Hematopoietic multipotent progenitor cell treated with erythropoietin and hydrocortisone succinate and interleukin-3 and kit ligand, for 8 days (in vitro differentiated cells): ENCODE results near the gene SCGB1A1.

Experiments used
- DNase-seq: peaks from one replicate; pipeline ENCODE4 v3.0.0-alpha.2; 2015

The SCGB1A1 gene

GRCh38 chr11:62398011-62398994, 20.5 kb upstream of the SCGB1A1 start:
- DNase-seq, result peak; percentile 67

GRCh38 chr11:62399172-62399877, 19.5 kb upstream of the SCGB1A1 start:
- DNase-seq, result no peak

GRCh38 chr11:62399878-62400266, 19.0 kb upstream of the SCGB1A1 start:
- no peak for DNase-seq

- no peak for DNase-seq
These were observed 18.6 kb upstream of the SCGB1A1 start for GRCh38 chr11:62400281-62400680.

GRCh38 chr11:62400760-62401159, 18.1 kb upstream of the SCGB1A1 start:
- DNase-seq, result peak; percentile 69

GRCh38 chr11:62401356-62401755, 17.5 kb upstream of the SCGB1A1 start:
- DNase-seq, result no peak

GRCh38 chr11:62401811-62402210, 17.0 kb upstream of the SCGB1A1 start:
- no peak for DNase-seq

- DNase-seq, result peak; percentile 69
These were observed 16.4 kb upstream of the SCGB1A1 start for GRCh38 chr11:62402226-62402959.

- DNase-seq, result no peak
These were observed 15.7 kb upstream of the SCGB1A1 start for GRCh38 chr11:62402960-62403730.

GRCh38 chr11:62404435-62404834, 14.4 kb upstream of the SCGB1A1 start:
- DNase-seq, result no peak

GRCh38 chr11:62404901-62405300, 13.9 kb upstream of the SCGB1A1 start:
- no peak for DNase-seq

GRCh38 chr11:62406034-62406433, 12.8 kb upstream of the SCGB1A1 start:
- no peak for DNase-seq

GRCh38 chr11:62409831-62410230, 9.0 kb upstream of the SCGB1A1 start:
- DNase-seq, result no peak

GRCh38 chr11:62410972-62411371, 7.9 kb upstream of the SCGB1A1 start:
- no peak for DNase-seq

GRCh38 chr11:62411524-62411923, 7.3 kb upstream of the SCGB1A1 start:
- DNase-seq, result no peak

- no peak for DNase-seq
These were observed 5.7 kb upstream of the SCGB1A1 start for GRCh38 chr11:62413060-62413696.

GRCh38 chr11:62416596-62416995, 2.2 kb upstream of the SCGB1A1 start:
- DNase-seq, result no peak

GRCh38 chr11:62418136-62418535, 697 bp upstream of the SCGB1A1 start:
- no peak for DNase-seq

GRCh38 chr11:62419314-62419929, 589 bp downstream of the SCGB1A1 start:
- no peak for DNase-seq

GRCh38 chr11:62419943-62420342, 1.1 kb downstream of the SCGB1A1 start:
- peak; percentile 33 for DNase-seq

GRCh38 chr11:62420882-62421281, 2.0 kb downstream of the SCGB1A1 start:
- no peak for DNase-seq

GRCh38 chr11:62421996-62422395, 3.2 kb downstream of the SCGB1A1 start:
- DNase-seq, result no peak
